PFSK-1 (cell line): Measurements from ENCODE around the gene MGLL.

Experiments
- POLR2AphosphoS5 ChIP-seq: IDR thresholded peaks from 2 replicates; pipeline ENCODE4 v1.6.1; 2012; ENCODE audit warnings: low read depth, mild to moderate bottlenecking, control low read depth, low read length, moderate library complexity
- REST ChIP-seq, 2 experiments: IDR thresholded peaks; 2 replicates each; pipeline versions ENCODE4 v1.6.1 to v1.8.0; 2011 to 2012; ENCODE audit warnings: low read depth in 2 of 2, low read length in 2 of 2, control low read depth in 1 of 2, inconsistent platforms in 1 of 2, mild to moderate bottlenecking in 1 of 2, moderate library complexity in 1 of 2; ENCODE audit not compliant: insufficient read depth in 1 of 2
- SIN3A ChIP-seq: IDR thresholded peaks from 2 replicates; pipeline ENCODE4 v1.6.1; 2012; ENCODE audit warnings: mild to moderate bottlenecking, low read length, moderate library complexity, borderline replicate concordance; ENCODE audit not compliant: insufficient read depth

- no peak for TF ChIP-seq SIN3A
- TF ChIP-seq REST (IDR thresholded peaks at IDR 0.05; ENCODE audit: insufficient read depth in 1 of 2, low read depth in 2 of 2, low read length in 2 of 2), result no peak
- no peak for TF ChIP-seq POLR2AphosphoS5
Observed at GRCh38 chr3:127718245-127718915, 103.9 kb downstream of the MGLL start.
